GM18499 (cell line): ENCODE measurements around the gene PLXNA1.

Source experiments
- ATAC-seq: cut with Tn5 transposase; IDR thresholded peaks from one replicate; pipeline ENCODE4 v1.9.1; 2021; ENCODE audit warnings: moderate number of reproducible peaks; ENCODE audit not compliant: insufficient read depth, unreplicated experiment

The PLXNA1 gene

DNA sequence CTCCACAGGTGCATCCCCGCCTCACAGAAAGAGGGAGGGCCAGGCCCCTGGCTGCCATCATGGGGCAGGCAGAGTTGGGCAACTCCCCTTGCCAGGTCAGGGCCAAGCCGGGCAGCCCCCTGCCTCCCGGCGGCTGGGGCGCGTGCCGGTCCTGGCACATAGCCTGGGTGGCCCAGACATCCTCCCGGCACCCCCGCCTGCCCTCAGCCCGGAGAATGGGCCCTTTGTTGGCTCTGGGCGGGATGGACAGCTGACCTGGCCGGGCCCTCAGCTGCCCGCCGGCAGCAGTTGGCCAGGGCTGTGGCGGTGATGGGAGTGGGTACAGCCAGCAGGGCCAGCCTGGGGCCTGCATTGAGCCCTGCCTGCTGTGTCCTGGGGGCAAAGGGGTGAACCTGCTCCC lies 16.5 kb downstream of the PLXNA1 start:
- ATAC-seq: no peak

DNA sequence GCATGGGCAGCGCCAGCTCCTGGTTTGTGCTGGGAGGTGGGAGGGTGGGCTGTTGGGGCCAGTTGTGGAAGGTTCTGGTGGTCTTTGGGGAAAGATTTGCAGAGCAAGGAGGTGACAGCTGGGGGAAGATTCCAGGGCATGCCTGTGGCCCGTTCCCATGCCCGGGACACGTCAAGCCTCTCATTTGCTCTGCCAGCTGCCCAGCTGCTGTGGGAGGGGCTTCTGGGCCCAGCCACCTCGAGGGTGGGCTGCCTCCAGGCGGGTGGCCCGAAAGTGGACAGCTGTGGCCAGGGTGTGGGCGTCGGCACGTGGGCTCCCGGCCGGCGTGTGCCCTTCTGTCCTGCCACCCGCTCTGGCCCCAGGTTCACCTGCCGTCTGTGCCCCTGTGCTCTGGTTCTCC lies 17.2 kb downstream of the PLXNA1 start:
- ATAC-seq: no peak

DNA sequence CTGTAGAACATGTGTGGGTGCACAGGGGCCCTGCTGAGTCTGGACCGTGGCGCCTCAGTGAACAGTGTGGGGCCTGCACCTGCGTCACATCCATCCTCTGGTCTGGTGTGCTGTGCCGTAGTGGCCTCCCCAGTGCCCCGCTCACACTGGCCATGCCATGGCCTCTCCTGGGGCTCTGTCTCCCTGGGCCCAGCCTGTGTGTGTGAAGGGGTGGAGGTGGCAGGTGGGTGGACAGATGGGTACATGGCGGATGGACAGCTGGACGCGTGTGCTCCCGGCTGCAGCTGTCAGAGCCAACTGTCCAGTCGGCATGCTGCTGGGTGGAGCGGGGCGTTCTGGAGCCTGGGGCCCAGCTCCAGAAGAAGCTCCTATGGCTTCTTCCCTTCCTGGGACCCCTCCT lies 17.8 kb downstream of the PLXNA1 start:
- ATAC-seq: no peak

DNA sequence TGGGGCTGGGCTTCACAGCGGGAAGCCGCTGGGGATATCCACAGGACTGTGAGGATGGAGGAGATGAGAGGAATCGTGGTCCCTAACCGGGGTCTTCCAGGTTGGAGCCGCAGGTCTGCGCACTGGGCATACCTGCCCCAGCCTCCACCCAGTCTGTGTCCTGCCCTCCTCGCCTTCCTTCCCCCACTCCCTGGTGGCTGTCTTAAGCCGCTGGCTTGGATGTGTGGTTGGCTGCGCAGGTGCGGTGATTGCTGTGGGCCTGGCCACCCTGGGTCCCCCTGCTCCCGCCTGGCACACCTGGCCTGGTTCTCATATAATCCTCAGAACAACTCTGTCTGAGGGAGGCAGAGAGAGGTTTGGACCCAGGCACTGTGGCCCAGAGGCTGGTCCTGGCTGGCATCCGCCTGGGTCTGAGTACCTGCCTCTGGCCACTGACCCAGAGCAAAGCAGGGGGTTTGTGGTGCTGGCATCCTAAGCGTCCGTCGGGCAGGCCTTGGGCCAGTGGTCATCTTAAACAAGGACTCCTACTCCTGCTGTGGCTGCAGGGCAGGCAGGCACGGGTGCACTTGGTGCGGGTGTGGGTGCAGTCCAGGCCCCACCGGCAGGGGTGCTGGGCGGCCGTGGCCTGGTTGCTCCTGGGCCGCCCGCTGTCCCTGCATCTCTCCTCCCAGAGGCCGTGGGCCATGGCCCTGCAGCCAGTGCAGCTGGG lies 18.7 kb downstream of the PLXNA1 start:
- no peak for ATAC-seq

DNA sequence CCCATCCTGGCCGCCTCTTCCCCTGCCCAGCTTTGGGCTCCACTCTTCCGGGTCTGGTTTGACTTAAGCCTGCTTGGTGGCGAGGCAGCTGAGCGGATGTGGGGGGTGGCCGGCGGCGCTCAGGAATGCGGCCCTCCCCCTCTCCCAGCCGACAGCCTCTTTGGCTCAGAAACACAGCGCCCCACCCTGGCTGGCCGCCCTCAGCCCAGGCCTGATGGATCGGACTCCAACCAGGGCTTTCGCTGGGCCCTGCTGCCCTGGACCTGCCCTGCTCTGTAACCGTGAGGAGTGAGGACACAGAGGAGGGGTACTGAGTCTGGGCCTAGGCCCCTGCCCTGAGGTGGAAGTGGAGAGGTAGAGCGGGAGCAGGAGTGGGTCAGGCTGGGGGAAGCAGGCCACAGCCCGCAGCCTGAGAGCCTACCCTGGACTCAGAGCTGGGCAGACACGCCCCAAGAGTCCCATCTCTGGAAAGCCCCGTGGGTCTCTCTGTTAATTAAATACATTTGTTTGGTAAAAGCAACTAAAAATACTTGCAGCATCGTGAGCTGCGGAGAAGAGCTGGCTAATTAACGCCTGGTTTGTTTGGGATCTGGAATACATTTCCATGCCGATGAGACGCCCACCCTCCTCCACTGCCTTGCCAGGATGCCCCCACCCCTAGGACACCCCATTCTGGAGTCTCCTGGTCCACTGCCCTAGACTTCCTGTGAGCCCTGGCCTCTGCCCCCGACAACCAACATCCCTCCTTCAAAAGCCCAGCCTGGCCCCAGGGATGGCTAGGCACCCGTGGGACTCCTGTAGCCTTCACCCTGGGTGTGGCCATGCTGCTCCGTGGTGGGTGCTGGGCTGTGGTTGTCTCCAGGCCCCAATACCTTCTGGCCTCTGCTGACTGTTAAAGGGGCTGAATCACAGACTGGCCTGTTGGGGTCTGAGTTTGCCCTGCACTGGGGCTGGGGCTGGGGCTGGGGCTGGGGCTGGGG lies 19.6 kb downstream of the PLXNA1 start:
- no peak for ATAC-seq

DNA sequence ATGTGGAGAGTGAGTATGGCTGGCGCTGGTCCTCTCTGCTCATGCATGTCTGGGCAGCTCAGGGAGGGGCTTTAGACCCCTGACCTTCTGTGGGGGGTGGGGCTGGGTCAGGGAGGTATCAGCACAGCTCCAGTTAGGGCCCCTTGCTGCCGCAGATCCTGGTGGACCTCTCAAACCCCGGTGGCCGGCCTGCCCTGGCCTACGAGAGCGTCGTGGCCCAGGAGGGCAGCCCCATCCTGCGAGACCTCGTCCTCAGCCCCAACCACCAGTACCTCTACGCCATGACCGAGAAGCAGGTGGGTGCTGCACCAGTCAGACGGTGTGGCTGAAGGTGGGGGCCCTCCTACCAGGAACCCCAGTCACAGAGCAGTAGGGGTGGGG lies 20.2 kb downstream of the PLXNA1 start:
- ATAC-seq: no peak

DNA sequence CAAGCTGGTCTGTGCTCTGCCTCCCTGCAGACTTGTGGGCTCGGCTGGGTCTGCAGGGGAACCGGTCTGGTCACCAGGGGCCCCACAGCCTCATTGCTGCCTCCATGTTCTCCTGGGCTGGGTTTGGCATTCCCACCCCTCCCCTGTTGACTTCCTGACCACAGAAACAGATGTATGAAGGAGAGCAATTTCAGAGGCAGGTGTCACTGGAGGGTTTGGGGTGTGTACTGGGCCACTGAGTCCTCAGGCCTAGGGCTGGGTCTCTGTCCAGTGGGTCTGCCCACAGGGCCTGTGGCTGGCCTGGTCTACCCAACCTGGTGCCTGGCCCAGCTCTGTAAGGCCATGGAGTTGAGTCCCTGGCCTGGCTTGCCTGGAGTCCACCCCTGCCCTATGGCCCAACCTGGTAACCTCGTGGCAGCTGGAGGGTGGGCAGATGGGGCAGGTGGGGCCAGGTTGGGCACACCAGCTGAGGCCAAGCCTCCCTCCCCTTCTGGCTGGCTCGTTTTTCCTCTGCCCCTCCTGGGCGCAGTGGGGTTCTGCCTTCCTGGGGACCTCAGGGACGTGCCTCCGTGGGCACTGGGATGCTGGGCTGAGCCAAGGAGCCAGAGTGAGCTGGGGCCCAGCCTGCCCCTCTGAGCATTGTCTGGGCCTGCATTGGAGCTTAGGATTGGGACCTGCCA lies 20.8 kb downstream of the PLXNA1 start:
- ATAC-seq: no peak

DNA sequence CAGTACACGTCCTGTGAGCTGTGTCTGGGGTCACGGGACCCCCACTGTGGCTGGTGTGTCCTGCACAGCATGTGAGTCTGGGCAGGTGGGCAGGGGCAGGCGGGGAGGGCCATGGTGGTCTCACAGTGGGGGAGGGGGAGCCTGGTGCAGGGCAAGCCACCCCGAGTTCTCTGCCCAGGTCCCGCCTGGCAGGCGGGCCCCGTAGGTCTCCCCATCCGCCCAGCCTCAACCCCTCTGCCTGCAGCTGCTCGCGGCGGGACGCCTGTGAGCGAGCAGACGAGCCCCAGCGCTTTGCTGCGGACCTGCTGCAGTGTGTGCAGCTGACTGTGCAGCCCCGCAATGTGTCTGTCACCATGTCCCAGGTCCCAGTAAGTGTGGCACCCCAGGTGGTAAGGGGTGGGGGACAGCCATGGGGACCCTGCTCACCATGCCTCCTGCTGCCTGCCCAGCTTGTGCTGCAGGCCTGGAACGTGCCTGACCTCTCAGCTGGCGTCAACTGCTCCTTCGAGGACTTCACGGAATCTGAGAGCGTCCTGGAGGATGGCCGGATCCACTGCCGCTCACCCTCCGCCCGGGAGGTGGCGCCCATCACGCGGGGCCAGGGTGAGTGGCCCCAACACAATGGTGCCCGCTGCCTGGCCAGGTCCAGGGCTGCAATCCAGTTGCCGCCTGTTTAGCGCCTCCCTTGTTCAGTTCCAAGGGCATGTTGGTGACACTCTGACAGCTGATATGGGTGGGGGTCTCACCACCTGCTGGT lies 21.9 kb downstream of the PLXNA1 start:
- no peak for ATAC-seq

DNA sequence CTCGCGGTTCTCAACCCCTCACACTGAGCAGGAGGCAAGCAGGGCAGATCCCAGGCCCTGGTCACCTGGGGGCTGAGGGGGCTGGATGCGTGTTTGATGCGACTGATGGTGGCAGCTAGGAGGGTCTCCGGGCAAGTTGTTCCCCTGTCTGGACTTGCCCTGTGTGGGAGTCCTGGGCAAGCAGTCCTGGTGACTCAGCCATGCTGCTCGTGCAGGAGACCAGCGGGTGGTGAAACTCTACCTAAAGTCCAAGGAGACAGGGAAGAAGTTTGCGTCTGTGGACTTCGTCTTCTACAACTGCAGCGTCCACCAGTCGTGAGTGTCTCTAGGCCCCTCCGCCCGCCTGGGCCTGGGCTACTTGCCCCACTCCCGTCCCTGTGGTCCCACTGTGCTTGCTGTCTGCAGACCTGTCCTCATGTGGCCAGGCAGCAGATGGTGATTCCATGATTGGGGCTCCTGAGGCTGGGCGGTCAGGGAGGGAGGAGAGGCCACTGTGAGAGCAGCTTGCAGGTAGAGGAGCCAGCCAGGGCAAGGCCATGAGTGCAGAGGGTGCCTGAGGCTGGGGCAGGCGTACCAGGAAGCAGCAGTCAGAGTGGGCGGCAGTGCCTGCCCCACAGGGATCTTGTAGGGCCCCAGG lies 23.1 kb downstream of the PLXNA1 start:
- ATAC-seq: no peak

DNA sequence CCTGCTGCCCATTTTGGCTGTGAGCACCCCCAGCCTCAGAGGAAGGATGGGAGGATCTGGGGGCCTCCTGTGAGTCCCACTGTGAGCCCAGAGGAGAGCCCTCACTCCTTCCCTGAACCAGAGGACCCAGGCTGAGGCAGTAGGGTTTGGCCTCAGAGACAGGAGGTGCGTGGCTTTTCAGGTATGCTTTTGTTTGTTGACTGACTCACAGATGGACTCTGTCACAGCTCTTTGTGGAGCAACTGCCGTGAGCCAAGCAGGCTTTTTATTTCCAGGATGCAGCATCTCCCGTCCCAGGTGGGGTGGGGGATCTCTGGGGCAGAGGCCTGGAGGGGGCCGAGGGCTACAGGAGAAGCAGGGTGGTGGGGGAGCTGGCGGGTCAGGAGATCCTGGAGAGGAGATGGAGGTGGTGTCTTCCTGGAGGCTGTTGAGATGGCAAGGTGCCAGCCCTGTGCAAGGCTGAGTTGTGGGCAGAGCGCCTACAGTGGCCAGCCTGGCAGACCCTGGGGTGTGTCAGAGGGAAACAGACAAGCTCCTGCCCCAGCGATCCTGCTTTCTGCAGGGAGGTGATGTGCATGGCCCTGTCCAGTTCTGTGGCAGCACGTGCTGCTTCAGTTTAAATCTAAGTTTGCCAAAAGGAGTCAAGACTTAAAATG lies 24.0 kb downstream of the PLXNA1 start:
- ATAC-seq: no peak

DNA sequence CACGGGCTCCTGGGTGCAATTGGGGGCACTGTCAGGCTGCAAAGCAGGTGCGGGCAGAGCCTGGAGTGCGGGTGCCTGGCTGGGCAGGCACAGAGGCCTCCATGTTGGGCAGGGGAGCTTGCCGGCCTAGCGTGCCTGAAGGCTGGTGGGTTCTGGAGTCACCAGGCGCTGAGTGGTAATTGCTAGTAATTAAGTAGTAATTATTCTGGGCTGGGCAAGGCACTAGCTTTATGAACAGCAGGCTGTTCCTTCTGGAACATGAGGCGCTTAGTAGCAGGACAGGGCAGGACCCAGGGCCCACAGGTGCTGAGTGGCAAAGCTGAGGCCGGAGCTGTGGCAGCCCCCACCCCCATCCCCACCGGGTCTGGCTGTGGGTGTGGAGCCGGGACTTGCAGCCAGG lies 25.3 kb downstream of the PLXNA1 start:
- ATAC-seq: no peak

DNA sequence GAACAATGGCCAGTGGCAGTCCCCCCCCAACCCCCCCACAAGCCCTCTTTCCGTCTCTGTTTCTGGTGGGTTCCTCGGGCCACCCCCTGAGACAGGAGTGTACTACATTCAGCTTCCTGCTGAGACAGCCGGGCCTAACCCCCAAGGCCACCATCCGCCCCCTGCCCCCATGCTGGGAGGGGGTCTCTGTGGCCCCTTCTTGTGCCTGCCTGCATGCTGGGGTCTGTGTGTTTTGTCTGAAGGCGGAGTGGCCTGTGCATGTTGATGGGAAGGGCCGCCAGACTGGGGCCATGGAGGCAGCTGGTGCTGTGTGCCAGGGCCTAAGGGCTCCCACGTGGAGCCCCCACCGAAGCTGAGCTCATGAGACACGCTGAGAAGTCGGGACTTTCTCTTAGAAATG lies 26.6 kb downstream of the PLXNA1 start:
- ATAC-seq: no peak

DNA sequence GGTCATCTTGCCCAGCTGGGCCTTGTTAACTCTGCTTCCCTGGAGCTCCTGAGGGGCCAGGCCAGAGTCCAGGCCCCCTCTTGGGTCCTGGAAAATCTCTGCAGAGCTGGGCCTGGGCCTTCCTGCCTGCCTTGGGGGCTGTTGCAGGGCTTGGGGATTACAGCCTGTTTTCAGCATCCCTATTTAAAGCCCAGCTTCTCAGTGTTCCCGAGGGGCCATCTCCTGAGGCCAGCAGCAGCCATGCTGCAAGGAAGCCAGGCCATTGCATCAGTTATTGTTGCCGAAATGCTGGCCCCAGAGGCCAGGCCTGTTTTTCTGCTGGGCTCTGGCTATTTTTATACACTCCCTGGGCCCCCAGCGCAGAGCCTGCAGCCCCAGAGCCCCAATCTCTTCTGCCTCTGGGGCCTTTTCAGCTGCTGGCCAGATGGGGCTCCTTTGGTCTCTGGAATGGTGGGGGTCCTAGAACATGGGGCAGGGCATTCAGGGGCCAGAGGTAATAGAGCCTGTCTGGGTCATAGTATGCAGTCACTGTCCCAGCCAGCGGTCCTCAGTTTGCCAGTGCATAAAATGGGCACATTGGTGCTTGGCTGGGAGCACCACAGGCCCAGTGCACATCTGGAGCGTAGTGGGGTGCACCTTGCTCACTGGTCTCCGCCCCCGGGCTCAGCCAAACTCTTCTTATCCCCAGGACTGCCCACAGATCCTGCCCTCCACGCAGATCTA lies 28.5 kb downstream of the PLXNA1 start:
- ATAC-seq: no peak

DNA sequence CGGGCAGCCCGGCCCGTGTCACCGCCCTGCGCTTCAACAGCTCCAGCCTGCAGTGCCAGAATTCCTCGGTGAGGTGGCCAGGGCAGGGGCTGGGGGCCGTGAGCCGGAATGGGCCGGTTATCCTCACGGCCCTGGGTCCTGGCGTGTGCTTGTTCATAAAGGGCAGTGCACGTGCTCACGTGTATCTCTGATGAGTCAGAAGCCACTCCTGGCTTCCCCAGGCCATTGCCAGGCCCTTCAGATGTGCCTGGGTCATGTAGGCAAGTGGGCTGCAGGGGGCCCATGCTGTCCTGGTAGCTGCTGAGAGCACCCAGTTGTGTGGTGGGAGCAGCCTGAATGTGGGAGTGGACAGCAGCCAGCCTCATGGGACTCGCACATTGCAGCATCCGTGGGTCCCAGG lies 29.2 kb downstream of the PLXNA1 start:
- no peak for ATAC-seq

DNA sequence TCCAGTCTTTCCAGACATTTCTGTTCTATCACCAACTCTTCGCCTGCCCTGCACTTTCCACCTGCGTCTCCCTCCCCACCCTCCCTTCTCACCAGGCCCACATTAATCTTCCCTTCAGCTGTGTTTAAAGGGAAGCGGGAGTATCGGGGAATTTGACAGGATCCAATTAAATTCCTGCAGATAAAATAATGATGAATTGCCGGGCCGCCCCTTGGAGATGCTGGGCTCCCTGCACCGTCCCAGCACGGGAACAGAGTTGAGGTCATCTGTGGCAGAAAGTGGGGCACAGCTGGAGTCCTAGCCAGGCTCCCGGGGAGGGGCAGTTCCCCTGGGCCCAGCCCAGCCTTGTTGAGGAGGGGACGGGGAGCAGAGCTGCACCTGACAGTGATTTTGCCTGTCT lies 30.3 kb downstream of the PLXNA1 start:
- no peak for ATAC-seq

DNA sequence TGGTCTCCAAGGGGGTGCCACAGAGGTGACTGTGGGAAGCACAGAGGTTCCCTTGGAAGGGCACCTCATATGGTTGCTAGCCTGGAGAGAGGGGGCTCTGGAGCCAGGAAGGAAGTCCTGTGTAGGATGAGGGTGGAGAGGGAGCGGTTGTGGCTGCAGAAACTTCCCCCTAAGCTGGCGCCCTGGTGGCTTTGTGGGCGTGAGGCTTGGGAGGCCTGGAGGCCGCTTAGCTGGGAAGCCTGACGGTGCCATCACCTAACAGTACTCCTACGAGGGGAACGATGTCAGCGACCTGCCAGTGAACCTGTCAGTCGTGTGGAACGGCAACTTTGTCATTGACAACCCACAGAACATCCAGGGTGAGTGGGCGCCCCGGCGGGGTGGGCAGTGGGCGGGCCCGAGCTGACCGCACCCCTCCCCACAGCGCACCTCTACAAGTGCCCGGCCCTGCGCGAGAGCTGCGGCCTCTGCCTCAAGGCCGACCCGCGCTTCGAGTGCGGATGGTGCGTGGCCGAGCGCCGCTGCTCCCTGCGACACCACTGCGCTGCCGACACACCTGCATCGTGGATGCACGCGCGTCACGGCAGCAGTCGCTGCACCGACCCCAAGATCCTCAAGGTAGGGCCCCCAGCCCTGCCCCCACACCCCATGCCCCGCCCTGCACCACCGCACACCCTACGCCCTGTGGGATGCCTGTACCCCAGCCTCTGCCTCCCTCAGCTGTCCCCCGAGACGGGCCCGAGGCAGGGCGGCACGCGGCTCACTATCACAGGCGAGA lies 31.0 kb downstream of the PLXNA1 start:
- no peak for ATAC-seq

DNA sequence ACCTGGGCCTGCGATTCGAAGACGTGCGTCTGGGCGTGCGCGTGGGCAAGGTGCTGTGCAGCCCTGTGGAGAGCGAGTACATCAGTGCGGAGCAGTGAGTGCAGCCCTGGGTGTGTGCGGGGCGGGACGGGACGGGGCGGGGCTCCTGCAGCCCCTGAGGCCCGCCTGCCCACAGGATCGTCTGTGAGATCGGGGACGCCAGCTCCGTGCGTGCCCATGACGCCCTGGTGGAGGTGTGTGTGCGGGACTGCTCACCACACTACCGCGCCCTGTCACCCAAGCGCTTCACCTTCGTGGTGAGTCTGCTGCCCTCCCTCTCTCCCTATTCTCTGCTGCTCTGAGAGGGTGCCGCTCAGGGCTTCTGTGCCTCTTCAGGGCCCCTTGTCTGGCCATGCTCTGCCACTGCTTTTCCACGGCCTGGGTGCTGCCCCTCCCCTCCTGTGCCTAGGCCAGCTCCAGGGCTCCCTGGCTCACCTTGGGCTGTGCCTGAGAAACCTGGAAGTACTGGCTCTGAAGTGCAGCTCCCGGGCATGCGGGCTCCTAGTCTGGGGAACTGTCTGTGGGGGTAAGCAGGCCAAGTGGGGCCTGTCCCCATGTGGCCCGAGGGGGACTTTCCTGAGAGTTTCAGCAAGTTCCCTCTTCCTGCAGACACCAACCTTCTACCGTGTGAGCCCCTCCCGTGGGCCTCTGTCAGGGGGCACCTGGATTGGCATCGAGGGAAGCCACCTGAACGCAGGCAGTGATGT lies 31.8 kb downstream of the PLXNA1 start:
- no peak for ATAC-seq
